HG02798 (cell line): Measurements from ENCODE around the gene TRMT10B.
"Not testable (repeated sequence)": the region's sequence is repeated elsewhere in the genome, so short reads cannot be mapped to it uniquely, and the experiment has no call there.

Source experiments
- ATAC-seq: cut with Tn5 transposase; IDR thresholded peaks from one replicate; pipeline ENCODE4 v1.9.1; 2021; ENCODE audit warnings: mild to moderate bottlenecking; ENCODE audit not compliant: unreplicated experiment, poor library complexity

TRMT10B gene

DNA sequence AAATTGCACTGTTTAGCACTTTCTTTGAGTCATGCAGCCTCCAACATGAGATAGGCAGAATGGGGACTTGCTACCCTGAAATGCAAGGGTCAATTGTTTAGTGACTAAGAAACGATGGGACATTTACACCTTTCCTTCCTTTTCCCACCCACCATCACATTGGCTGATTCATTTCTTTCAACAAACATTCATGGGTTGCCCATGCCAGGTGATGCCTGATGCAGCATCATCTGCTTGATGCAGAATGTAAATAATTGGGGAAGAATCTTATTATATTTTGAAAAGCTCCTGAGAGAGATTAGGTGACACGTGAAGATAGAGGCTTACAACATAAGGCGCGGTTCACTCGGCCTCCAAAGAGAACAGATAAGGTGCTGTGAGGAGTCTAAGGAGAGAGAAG is 4.5 kb upstream of the TRMT10B start:
- ATAC-seq = no peak

GRCh38 chr9:37751186-37751585 is 2.4 kb upstream of the TRMT10B start:
- no peak for ATAC-seq

DNA sequence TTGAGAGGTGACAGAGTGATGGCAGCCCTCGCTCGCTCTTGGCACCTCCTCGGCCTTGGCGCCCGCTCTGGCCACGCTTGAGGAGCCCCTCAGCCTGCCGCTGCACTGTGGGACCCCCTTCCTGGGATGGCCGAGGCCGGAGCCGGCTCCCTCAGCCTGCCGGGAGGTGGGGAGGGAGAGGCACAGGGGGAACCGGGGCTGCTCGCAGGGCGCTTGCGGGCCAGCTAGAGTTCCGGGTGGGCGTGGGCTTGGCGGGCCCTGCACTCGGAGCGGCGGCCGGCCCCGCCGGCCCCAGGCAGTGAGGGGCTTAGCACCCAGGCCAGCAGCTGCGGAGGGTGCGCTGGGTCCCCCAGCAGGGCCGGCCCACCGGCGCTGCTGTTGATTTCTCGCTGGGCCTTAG is 1.9 kb upstream of the TRMT10B start:
- ATAC-seq = not testable (repeated sequence)

- not testable (repeated sequence) for ATAC-seq
Measured at GRCh38 chr9:37752112-37752511, 1.5 kb upstream of the TRMT10B start.

DNA sequence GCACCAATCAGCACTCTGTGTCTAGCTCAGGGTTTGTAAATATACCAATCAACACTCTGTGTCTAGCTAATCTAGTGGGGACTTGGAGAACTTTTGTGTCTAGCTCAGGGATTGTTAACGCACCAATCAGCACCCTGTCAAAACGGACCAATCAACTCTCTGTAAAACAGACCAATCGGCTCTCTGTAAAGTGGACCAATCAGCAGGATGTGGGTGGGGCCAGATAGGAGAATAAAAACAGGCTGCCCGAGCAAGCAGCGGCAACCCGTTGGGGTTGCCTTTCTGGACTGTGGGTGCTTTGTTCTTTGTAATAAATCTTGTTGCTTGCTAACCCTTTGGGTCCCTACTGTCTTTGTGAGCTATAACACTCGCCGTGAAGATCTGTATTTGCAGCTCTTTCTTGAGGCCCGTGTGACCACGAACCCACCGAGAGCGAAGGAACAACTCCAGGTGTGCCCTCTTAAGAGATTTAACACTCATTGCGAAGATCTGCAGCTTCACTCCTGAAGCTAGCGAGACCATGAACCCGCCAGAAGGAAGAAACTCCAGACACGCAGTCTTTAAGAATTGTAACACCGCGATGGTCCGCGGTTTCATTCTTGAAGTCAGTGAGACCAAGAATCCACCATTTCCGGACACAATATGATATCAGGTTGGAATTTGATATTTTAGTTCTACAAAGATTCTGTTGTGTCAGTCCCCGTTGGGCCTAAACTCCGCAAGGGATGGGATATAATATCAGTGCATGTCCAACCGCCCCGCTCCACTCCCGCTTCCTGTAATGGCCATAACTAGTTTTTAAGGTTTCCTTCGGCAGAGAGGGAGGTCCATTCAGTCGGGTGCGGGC is 740 bp upstream of the TRMT10B start:
- no peak for ATAC-seq

DNA sequence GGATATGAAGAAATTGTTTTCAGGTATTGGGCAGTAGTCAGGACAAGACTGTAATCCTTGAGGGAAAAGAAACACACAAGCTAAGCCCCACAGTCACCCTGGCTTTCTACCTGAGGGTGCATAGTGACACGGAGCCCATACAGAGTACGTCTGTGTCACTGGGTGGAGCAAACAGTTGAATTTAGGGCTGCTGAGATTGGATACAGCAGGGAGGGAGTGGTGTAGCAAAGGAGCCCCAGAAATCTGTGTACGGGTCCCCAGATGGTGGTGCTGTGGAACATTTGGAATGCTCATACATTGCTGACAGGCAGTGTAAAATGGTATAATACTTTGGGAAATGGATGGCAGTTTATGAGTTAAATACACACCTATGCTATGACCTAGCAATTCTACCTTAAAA is 5.1 kb downstream of the TRMT10B start:
- no peak for ATAC-seq

GRCh38 chr9:37760416-37761161 is 7.0 kb downstream of the TRMT10B start:
- ATAC-seq = no peak

GRCh38 chr9:37761511-37761910 is 7.9 kb downstream of the TRMT10B start:
- ATAC-seq = no peak

GRCh38 chr9:37765263-37765662 is 11.7 kb downstream of the TRMT10B start:
- ATAC-seq = not testable (repeated sequence)

- no peak for ATAC-seq
Measured at GRCh38 chr9:37769306-37769705, 15.7 kb downstream of the TRMT10B start.

DNA sequence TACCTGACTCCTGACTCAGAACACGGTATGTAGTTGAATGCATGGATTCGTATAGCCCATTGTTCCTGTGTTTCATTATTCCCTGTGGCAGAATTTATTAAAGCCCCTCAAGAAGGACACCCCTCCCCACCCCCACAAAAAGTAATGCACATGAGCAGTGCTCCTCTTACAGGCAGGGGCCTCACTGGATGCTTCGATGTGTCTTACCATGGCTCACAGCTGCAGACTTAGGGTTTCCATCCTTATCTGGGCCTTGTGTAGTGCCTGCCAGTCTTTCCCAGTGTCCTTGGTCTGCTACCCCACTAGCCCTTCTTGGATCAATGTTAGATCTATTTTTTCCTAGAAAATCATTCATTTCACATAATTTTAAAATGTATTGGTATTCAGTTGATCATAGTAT is 16.4 kb downstream of the TRMT10B start:
- no peak for ATAC-seq

GRCh38 chr9:37775216-37775919 is 21.8 kb downstream of the TRMT10B start:
- ATAC-seq = no peak

- ATAC-seq = no peak
Measured at GRCh38 chr9:37776328-37776727, 22.7 kb downstream of the TRMT10B start.

DNA sequence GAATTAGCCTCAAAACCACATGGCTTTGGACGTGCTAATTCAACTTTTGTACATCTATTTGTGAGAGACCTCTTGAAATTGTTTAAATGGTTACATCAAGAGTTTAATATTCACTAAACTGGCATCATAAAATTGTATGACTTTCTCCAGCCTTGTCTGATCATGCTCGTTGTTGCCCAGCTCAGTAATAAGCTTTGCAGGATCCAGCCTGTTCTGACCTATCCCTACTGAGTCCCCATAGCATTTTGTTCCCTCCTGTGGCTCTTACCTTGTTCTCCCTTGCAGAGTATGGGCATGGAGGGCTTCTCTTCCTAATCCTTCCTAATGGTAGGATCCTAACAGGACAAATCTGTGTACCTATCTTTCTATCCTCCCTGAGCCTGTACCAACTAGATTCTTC is 24.9 kb downstream of the TRMT10B start:
- no peak for ATAC-seq

- ATAC-seq = no peak
Measured at GRCh38 chr9:37784291-37784615, 30.6 kb downstream of the TRMT10B start.

DNA sequence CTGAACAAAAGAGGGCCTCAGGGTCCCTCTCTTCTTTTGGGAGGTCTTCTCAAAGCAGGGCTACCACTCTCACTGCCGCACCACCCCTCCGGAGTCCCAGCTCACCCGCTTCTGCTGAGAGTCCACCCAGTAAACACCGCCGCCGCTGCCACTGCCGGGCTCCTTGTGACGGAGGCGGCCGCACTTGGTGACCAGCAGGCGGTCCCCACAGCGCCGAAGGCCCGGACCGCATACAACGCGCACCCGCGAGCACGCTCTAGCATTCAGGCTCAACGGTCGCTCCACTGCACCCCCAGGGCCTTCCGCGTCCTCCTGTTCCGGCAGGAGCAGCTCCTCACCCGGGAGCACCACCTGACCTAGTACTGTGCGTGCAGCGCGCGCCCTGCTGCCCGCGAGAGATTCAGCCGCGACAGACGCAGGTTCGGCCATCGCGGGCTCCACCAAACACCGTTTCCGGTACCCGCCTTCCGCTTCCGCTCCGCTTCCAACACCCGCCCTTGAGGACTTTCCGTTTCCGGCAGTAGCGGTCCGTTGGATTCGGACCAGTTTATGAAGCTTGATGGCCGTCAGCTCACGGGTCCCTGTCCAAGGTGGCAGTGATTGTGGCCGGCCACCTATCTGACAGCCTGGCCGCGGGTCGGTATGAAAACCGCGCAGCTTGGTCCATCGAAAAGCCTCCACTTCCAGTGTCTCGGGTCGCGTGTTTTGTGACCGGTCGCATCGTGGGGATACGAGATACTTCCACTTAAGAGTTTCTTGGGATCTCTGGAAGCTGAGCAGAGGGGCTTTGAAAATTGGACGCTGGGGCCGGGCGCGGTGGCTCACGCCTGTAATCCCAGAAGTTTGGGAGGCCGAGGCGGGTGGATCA is 31.2 kb downstream of the TRMT10B start, which contains the start of gene EXOSC3:
Gene EXOSC3, minus strand, starts transcription at position 449 of the 868 bp plus-strand sequence. Its CDS starts 20 bp downstream, at position 429.
- peak; percentile 96 for ATAC-seq

GRCh38 chr9:37787059-37787458 is 33.5 kb downstream of the TRMT10B start:
- no peak for ATAC-seq

GRCh38 chr9:37788332-37788731 is 34.7 kb downstream of the TRMT10B start:
- ATAC-seq = no peak

DNA sequence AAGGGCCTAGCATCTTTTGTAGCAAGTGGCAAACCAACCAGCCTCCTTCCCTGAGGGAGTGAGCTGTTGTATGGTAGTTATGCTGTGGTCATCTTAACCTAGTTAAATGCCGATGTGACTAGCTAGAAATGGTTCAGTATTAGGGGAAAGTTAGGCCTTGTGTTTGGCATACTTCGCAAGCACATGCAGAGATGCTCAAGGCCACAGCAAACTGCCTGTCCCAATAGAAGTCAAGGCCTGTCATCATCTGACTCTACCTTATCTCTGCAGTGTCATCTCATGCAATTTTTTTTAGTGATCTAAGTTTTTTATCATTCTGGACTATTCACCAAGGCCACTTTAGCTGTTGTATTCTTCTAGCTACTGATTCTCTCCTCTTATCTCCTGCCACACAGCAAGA is 36.5 kb downstream of the TRMT10B start:
- ATAC-seq = no peak

DNA sequence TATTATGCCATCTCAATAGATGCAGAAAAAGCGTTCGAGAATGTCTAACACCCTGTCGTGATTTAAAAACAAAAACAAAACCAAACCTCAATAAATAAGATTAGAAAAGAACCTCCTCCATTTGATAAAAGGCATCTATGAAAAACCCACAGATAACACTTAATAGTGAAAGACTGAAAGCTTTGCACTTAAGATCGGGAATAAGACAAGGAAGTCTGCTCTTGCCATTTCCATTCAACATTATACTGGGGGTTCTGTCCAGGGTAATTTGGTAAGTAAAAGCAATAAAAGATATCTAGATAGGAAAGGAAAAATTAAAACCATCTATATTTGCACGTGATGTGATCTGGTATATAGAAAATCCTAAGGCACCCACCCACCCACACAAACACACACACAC is 38.5 kb downstream of the TRMT10B start:
- no peak for ATAC-seq
